NOMO-1 treated with DMSO at 0.1 percent for 48 hours (cell line): ENCODE results near the gene PCDHGB6.
"Not testable (repeated sequence)": the region's sequence is repeated elsewhere in the genome, so short reads cannot be mapped to it uniquely, and the experiment has no call there.

Experiments
- DNase-seq: peaks from one replicate; lab custom pipeline; 2025; ENCODE audit not compliant: unreplicated experiment; lab: John Stamatoyannopoulos, UW

The PCDHGB6 gene

DNA sequence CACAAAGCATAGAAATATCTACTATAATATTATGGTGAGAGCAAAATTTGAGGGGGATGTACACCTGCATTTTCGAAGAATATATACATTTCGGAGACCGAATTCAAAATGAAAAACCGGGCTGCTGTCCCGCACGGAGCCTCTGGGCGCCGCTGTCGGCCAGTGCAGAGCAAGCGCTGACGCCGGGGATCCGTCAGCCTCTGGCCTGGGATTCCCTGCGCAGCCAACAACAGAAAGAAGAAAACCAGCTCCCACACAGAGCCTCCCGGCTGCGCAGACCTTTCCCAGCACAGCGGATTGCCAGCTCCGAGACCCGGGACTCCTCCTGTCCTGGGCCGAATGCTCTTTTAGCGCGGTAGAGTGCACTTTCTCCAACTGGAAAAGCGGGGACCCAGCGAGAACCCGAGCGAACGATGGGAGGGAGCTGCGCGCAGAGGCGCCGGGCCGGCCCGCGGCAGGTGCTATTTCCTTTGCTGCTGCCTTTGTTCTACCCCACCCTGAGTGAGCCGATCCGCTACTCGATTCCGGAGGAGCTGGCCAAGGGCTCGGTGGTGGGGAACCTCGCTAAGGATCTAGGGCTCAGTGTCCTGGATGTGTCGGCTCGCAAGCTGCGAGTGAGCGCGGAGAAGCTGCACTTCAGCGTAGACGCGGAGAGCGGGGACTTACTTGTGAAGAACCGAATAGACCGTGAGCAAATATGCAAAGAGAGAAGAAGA, at the start of gene PCDHGB6:
Gene PCDHGB6, plus strand, starts transcription at position 232 of the 716 bp plus-strand sequence. Its CDS starts 182 bp downstream, at position 414.
- peak; percentile 27 for DNase-seq

DNA sequence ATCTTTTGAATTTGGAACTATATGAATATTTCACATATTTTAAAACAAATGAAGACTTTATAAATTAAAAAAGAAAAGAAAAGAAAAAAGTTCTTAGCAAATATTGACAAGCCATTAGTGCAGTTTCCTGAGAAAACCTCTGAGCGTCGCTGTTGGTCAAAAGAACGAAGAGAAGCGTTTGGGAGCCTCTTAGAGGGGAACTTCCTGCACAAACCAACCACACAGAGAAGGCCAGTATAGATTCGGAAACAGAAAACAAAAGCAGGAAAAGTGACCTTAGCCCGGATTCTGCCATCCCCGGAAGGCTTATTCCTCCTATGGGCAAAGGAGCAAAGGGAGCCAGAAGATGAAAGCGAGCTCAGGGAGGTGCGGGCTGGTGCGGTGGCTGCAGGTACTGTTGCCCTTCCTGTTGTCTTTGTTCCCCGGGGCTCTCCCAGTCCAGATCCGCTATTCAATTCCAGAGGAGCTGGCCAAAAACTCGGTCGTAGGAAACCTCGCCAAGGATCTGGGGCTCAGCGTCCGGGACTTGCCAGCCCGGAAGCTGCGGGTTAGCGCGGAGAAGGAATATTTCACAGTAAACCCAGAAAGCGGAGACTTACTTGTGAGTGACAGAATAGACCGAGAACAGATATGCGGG, 47.9 kb upstream of the PCDHGB6 start, which contains the start of gene PCDHGB2:
Gene PCDHGB2, plus strand, starts transcription at position 205 of the 637 bp plus-strand sequence. Its CDS starts 142 bp downstream, at position 347.
- DNase-seq = peak; percentile 65

DNA sequence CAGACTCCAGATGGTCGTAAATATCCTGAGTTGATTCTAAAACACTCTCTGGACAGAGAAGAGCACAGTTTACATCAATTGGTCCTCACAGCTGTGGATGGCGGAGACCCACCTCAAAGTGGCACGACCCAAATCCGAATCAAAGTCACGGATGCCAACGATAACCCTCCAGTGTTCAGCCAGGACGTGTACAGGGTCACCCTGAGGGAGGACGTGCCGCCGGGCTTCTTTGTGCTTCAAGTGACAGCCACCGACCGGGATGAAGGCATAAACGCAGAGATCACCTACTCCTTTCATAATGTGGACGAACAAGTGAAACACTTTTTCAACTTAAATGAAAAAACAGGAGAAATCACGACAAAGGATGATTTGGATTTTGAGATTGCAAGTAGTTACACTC, 47.1 kb upstream of the PCDHGB6 start:
- no peak for DNase-seq

DNA sequence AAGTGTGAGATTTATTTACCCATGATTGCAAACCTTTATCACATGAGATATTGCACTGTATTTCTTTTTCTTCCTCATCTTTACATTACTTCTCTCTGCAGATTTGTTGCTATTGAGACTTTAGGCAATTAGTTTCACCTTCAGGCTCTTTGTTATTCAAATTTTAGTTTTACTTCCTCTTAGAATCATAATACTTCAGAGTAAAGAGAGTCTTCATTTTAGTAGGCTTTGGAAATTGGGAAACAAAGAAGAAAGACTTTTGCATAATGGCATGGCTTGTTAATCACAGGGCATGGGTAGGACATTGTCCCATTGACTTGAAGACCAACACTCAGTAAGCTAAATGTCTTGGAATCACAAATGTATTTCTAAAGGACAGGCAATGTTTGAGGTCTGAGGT, 45.1 kb upstream of the PCDHGB6 start:
- DNase-seq = no peak

DNA sequence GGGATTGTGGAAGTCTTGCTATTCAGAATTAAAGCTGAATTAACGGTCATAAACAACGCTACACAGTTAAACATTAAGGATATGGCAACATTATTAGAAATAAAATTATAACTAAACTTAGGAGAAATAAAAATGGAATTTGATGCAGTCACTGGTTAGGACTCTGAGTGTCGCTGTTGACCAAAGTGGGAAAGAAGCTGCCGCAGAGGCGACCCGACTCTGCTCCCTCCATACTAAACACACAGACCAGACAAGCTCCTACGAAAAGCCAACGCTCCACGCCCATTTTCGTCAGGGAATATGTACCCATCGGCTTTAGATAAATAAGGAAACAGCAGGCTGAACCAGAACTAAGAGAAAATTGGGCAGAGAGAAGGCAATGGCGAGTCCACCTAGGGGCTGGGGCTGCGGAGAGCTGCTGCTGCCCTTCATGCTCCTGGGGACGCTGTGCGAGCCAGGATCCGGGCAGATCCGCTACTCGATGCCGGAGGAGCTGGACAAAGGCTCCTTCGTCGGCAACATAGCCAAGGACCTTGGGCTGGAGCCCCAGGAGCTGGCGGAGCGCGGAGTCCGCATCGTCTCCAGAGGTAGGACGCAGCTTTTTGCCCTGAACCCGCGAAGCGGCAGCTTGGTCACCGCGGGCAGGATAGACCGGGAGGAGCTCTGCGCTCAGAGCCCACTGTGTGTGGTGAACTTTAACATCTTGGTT, 43.7 kb upstream of the PCDHGB6 start, which contains the start of gene PCDHGA5:
Gene PCDHGA5, plus strand, starts transcription at position 211 of the 709 bp plus-strand sequence. Its CDS starts 169 bp downstream, at position 380.
- DNase-seq = no peak

DNA sequence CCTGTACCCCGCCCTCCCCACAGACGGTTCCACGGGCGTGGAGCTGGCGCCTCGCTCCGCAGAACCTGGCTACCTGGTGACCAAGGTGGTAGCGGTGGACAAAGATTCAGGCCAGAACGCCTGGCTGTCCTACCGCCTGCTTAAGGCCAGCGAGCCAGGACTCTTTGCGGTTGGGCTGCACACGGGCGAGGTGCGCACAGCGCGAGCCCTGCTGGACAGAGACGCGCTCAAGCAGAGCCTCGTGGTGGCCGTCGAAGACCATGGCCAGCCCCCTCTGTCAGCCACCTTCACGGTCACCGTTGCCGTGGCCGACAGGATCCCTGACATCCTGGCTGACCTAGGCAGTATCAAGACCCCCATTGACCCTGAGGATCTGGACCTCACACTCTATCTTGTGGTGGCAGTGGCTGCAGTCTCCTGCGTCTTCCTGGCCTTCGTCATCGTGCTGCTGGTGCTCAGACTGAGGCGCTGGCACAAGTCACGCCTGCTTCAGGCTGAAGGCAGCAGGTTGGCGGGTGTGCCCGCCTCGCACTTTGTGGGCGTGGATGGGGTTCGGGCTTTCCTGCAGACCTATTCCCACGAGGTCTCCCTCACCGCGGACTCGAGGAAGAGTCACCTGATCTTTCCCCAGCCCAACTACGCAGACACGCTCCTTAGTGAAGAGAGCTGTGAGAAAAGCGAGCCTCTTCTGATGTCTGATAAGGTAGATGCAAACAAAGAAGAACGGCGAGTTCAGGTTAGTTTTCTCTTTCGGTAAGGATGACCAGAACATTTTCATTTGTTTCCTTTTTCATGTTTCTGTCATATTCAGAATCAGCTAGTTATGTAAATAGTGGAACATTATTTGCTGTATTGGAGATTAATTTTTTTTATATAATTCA, 41.6 kb upstream of the PCDHGB6 start:
- DNase-seq = no peak

DNA sequence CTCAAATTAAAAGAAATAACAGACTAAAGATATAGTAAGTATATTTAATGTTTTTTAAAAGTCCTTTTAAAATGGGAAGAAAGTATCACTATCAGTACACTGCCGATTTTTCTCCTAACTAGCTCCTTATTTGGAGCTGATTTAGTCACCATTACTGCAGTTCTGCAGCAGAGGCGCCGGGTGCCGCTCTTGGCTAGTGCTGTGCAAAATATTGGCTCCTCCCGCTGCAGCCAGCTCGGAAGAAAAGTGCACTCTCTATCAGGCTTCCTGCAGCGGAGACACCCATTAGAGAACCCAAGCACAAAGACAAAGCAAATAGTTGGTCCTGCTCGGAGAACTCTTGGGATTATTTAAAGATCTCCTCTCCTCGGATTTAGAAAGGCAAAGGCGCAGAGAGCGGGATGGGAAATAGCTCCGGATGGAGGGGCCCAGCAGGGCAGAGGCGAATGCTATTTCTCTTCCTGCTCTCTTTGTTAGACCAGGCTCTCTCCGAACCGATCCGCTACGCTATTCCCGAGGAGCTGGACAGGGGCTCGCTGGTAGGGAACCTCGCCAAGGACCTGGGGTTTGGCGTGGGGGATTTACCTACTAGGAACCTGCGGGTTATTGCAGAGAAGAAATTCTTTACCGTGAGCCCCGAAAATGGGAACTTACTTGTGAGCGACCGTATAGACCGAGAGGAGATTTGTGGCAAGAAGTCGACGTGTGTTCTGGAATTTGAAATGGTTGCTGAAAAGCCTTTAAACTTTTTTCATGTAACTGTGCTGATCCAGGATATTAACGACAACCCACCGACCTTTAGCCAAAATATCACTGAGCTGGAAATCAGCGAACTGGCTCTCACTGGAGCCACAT, 37.6 kb upstream of the PCDHGB6 start, which contains the start of gene PCDHGB3:
Gene PCDHGB3, plus strand, starts transcription at position 249 of the 855 bp plus-strand sequence. Its CDS starts 153 bp downstream, at position 402.
- peak; percentile 47 for DNase-seq

DNA sequence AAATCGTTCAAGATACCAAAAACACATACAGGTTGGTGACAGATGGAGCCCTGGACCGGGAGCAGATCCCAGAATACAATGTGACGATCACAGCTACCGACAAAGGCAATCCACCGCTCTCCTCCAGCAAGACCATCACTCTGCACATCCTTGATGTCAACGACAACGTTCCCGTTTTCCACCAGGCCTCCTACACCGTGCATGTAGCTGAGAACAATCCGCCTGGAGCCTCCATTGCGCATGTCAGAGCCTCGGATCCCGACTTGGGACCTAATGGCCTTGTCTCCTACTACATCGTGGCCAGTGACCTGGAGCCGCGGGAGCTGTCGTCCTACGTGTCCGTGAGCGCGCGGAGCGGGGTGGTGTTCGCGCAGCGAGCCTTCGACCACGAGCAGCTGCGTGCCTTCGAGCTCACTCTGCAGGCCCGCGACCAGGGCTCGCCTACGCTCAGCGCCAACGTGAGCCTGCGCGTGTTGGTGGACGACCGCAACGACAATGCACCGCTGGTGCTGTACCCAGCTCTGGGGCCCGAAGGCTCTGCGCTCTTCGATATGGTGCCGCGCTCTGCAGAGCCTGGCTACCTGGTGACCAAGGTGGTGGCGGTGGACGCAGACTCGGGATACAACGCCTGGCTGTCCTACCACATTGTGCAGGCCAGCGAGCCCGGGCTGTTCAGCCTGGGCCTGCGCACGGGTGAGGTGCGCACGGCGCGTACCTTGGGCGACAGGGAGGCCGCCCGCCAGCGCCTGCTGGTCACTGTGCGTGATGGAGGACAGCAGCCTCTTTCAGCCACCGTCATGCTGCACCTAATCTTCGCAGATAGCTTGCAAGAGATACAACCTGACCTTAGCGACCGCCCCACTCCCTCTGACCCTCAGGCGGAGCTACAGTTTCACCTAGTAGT, 36.0 kb upstream of the PCDHGB6 start:
- no peak for DNase-seq

DNA sequence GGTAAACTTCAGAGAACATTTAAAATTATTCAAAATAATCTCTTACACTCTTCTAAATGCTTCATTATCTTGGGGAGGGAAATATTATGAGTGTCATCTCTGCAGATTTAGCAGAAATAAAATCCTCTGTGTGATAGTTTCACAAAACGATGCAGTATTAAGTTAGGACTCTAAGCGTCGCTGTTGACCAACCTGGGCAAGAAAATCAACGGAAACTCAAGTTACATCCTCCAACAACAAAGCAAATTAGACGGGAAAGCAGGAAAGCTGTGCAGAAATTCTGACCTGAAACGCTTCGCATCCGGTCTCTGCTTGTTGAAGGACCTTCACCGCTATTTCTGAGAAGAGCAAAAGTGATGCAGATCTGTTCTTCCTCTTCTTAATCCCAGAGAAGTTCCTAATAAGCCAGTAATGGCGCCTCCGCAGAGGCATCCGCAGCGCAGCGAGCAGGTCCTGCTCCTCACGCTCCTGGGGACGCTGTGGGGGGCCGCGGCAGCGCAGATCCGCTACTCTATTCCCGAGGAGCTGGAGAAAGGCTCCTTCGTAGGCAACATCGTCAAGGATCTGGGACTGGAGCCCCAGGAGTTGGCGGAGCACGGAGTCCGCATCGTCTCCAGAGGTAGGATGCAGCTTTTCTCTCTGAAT, 34.0 kb upstream of the PCDHGB6 start, which contains the start of gene PCDHGA6:
Gene PCDHGA6, plus strand, starts transcription at position 219 of the 645 bp plus-strand sequence. Its CDS starts 193 bp downstream, at position 412.
- no peak for DNase-seq

DNA sequence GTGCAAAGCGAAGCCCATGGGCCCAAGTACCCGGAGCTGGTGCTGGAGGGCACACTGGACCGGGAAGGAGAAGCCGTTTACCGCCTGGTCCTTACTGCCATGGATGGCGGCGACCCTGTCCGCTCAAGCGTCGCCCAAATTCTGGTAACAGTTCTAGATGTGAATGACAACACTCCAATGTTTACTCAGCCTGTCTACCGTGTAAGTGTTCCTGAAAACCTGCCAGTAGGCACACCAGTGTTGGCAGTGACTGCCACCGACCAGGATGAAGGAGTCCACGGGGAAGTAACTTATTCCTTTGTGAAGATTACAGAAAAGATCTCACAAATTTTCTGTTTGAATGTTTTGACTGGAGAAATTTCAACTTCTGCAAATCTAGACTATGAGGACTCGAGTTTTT, 33.2 kb upstream of the PCDHGB6 start:
- DNase-seq = no peak

DNA sequence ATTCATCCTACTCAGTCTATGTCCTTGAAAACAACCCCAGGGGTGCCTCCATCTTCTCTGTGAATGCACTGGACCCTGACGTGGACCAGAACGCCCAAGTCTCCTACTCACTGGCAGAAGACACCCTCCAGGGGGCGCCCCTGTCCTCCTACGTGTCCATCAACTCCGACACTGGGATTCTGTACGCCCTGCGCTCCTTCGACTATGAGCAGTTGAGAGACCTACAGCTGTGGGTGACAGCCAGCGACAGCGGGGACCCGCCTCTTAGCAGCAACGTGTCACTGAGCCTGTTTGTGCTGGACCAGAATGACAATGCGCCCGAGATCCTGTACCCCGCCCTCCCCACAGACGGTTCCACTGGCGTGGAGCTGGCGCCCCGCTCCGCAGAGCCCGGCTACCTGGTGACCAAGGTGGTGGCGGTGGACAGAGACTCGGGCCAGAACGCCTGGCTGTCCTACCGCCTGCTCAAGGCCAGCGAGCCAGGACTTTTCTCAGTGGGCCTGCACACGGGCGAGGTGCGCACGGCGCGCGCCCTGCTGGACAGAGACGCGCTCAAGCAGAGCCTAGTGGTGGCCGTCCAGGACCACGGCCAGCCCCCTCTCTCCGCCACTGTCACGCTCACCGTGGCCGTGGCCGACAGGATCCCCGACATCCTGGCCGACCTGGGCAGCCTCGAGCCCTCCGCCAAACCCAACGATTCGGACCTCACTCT, 32.2 kb upstream of the PCDHGB6 start:
- DNase-seq = not testable (repeated sequence)

DNA sequence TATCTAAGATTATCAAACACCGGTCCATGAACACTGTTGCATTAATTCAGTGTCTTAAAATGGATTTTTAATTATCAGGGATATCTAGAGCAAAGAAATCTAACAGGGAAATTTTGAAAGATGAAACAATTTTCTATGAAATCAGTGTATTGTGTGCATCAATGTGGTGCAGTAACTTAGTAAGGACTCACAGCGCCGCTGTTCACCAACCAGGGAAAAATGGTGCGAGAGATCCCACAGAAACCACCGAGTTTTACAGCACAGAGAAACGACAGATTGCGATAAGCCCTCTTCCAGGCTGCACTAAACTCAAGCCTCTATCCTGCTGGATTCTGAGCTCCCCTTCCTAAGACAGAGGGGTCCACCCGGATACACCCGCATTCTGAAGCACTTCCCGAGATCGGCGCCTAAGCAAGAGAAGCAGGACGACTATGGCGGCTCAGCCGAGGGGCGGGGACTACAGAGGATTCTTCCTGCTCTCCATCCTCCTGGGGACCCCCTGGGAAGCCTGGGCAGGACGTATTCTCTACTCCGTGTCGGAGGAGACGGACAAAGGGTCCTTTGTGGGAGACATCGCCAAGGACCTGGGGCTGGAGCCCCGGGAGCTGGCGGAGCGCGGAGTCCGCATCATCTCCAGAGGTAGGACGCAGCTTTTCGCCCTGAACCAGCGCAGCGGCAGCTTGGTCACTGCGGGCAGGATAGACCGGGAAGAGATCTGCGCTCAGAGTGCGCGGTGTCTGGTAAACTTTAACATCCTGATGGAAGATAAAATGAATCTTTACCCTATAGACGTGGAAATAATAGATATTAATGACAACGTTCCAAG, 25.1 kb upstream of the PCDHGB6 start, which contains the start of gene PCDHGA7:
Gene PCDHGA7, plus strand, starts transcription at position 274 of the 826 bp plus-strand sequence. Its CDS starts 158 bp downstream, at position 432.
- no peak for DNase-seq

DNA sequence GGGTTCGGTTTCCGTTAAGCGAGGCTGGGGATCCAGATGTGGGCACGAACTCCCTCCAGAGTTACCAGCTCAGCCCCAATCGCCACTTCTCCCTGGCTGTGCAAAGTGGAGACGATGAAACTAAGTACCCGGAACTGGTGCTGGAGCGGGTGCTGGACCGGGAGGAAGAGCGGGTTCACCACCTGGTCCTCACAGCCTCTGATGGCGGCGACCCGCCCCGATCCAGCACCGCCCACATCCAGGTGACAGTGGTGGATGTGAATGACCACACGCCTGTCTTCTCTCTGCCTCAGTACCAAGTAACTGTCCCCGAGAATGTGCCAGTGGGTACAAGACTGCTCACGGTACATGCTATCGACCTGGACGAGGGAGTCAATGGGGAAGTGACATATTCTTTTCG, 24.5 kb upstream of the PCDHGB6 start:
- no peak for DNase-seq

DNA sequence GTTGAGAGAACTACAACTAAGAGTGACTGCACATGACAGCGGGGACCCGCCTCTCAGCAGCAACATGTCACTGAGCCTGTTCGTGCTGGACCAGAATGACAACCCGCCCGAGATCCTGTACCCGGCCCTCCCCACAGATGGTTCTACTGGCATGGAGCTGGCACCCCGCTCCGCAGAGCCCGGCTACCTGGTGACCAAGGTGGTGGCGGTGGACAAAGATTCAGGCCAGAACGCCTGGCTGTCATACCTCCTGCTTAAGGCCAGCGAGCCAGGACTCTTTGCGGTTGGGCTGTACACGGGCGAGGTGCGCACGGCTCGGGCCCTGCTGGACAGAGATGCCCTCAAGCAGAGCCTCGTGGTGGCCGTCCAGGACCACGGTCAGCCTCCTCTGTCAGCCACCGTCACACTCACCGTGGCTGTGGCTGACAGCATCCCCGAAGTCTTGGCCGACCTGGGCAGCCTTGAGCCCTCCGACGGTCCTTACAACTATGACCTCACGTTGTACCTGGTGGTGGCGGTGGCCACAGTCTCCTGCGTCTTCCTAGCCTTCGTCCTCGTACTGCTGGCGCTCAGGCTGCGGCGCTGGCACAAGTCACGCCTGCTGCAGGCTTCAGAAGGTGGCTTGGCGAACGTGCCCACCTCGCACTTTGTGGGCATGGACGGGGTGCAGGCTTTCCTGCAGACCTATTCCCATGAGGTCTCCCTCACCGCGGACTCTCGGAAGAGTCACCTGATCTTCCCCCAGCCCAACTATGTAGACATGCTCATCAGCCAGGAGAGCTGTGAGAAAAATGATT, 23.2 kb upstream of the PCDHGB6 start:
- no peak for DNase-seq

DNA sequence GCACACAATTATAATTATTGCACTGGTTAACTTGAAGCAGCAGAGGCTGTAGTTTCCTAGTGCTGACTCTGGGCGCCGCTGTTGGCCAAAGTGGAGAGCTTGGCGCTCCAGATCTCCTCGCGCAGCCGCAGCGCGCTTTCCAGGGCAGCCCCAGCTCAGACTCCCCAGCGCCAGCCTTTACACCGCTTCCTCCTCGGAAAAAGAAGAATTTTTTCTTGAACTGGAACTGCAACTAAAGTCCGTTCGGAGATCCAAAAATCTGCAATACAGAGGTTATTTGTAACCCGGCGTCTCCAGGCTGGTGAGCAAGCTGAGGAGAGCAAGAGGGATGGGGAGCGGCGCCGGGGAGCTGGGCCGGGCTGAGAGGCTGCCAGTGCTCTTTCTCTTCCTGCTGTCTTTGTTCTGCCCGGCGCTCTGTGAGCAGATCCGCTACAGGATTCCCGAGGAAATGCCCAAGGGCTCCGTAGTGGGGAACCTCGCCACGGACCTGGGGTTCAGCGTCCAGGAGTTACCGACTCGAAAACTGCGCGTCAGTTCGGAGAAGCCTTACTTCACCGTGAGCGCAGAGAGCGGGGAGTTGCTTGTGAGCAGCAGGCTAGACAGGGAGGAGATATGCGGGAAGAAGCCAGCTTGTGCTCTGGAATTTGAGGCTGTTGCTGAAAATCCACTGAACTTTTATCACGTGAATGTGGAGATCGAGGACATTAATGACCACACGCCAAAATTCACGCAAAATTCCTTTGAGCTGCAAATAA, 20.1 kb upstream of the PCDHGB6 start, which contains the start of gene PCDHGB4:
Gene PCDHGB4, plus strand, starts transcription at position 142 of the 755 bp plus-strand sequence. Its CDS starts 187 bp downstream, at position 329.
- DNase-seq = not testable (repeated sequence)
